Mesendoderm (in vitro differentiated cells): ENCODE data around the gene COPS4.

ENCODE experiments used
- DNase-seq: peaks from one replicate; pipeline ENCODE4 v3.0.0; 2013
- H2AK5ac ChIP-seq: 2 replicates; pipeline ENCODE4 v1.6.1; 2013; ENCODE audit warnings: low read length, inconsistent platforms
- H2BK120ac ChIP-seq: 2 replicates; pipeline ENCODE4 v1.6.1; 2013; ENCODE audit warnings: low read depth, mild to moderate bottlenecking, low read length, moderate library complexity, mixed read lengths
- H2BK15ac ChIP-seq: replicated peaks from 2 replicates; pipeline ENCODE4 v1.6.1; 2013; ENCODE audit warnings: low read depth, mild to moderate bottlenecking, moderate library complexity
- H2BK5ac ChIP-seq: 2 replicates; pipeline ENCODE4 v1.6.1; 2013; ENCODE audit warnings: low read length, inconsistent platforms
- H3K18ac ChIP-seq: 2 replicates; pipeline ENCODE4 v1.6.1; 2013; ENCODE audit warnings: mild to moderate bottlenecking, low read length, mixed read lengths
- H3K23ac ChIP-seq: one replicate; pipeline ENCODE4 v1.6.1; 2013; ENCODE audit warnings: low read length
- H3K27ac ChIP-seq: 2 replicates; pipeline ENCODE4 v1.5.1; 2013; ENCODE audit warnings: low read depth, mild to moderate bottlenecking, inconsistent platforms, low read length, moderate library complexity
- H3K27me3 ChIP-seq: 2 replicates; pipeline ENCODE4 v1.6.1; 2013; ENCODE audit warnings: low read length, control low read depth, mild to moderate bottlenecking, inconsistent platforms; ENCODE audit not compliant: insufficient read depth, poor library complexity
- H3K36me3 ChIP-seq: 2 replicates; pipeline ENCODE4 v1.6.1; 2013; ENCODE audit warnings: low read length, inconsistent platforms; ENCODE audit not compliant: control insufficient read depth, insufficient read depth
- H3K4ac ChIP-seq: one replicate; pipeline ENCODE4 v1.6.1; 2013; ENCODE audit warnings: low read depth, mild to moderate bottlenecking, low read length, moderate library complexity
- H3K4me1 ChIP-seq: 2 replicates; pipeline ENCODE4 v1.6.1; 2013; ENCODE audit warnings: low read depth, low read length, inconsistent platforms; ENCODE audit not compliant: control insufficient read depth
- H3K4me2 ChIP-seq: 2 replicates; pipeline ENCODE4 v1.6.1; 2013; ENCODE audit warnings: low read length
- H3K4me3 ChIP-seq: 2 replicates; pipeline ENCODE4 v1.5.1; 2013; ENCODE audit warnings: mild to moderate bottlenecking, low read length
- H3K56ac ChIP-seq: one replicate; pipeline ENCODE4 v1.6.1; 2013; ENCODE audit warnings: low read length
- H3K79me1 ChIP-seq: 2 replicates; pipeline ENCODE4 v1.6.1; 2013; ENCODE audit warnings: low read length, inconsistent platforms
- H3K79me2 ChIP-seq: 2 replicates; pipeline ENCODE4 v1.6.1; 2013; ENCODE audit warnings: mild to moderate bottlenecking, low read length; ENCODE audit not compliant: control insufficient read depth, insufficient read depth
- H3K9ac ChIP-seq: 2 replicates; pipeline ENCODE4 v1.6.1; 2013; ENCODE audit warnings: low read length, inconsistent platforms
- H4K5ac ChIP-seq: one replicate; pipeline ENCODE4 v1.6.1; 2013; ENCODE audit warnings: low read length
- H4K8ac ChIP-seq: one replicate; pipeline ENCODE4 v1.6.1; 2013; ENCODE audit warnings: low read depth, mild to moderate bottlenecking, control low read depth, low read length, moderate library complexity
- WGBS: extraction: QIAGEN DNeasy Blood & Tissue Kit; methylation state at CpG from one replicate; pipeline ENCODE4 v1.1.7; 2013; ENCODE audit warnings: low lambda C conversion rate, missing lambda C conversion rate; ENCODE audit not compliant: insufficient coverage; ENCODE audit errors: extremely low coverage; 5-methylcytosine and 5-hydroxymethylcytosine counted together

The COPS4 gene

DNA sequence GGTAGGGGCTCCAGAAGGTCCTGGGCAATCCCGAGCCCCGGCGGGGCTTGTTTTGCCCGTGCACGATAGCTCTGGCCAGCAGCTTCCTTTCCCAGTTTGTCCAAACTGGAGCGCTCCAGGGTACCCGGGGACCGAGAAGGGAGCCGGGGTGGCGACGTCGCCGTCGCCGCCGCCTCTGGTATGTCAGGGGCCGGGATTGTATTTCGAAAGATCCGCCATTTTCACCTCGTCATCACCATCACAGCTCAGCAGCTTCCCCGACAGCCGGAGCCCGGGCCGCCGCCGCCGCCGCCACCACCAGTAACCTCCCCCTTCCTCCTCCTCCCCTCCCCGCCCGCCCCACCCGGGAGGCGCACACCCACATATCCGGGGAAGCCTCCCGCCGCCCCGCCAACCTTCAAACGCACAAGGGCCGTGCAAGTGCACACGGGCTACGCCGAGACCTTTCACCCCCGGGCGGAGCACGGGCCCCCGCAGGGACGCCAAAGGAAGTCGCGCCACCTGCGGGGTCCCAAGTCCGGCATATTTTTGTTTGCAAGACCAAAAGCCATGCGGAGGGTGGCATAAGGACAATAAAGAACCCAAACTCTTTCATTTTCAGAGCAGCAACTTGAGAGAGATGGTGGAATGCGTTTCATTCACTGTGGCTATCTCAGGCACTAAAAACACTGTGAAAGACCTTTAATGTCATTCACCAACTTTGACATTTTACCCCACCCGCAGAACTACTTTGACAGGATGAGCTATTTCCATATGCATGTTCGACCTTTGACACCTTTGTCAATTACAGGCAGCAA is 24.3 kb upstream of the COPS4 start, which contains the start of gene LIN54:
Gene LIN54 (minus strand): TSS at position 302 of the 797 bp plus-strand sequence. CDS start 25,979 bp downstream, outside the sequence.
- H3K18ac ChIP-seq = peak within 1 kb of the TSS; percentile 100
- peak; percentile 80 for DNase-seq
- peaks cover 2% of the 10 kb centered on the region for H3K4me1 ChIP-seq
- WGBS = no CpG with 5 or more reads among the region's 54 CpGs
- peak within 1 kb of the TSS; percentile 48 for H3K4ac ChIP-seq
- peak within 1 kb of the TSS; percentile 41 for H3K4me2 ChIP-seq
- H3K36me3 ChIP-seq = no peaks in the 10 kb centered on the region
- no peak within 1 kb of the TSS for H2AK5ac ChIP-seq
- H3K27ac ChIP-seq = peak within 1 kb of the TSS; percentile 83
- H4K8ac ChIP-seq = peak within 1 kb of the TSS; percentile 84
- H2BK5ac ChIP-seq = no peak within 1 kb of the TSS
- H3K79me2 ChIP-seq = peaks cover 3% of the 10 kb centered on the region
- H3K27me3 ChIP-seq = peaks cover 2% of the 10 kb centered on the region
- H3K56ac ChIP-seq = peak within 1 kb of the TSS; percentile 86
- peak within 1 kb of the TSS; percentile 98 for H2BK15ac ChIP-seq
- no peak within 1 kb of the TSS for H4K5ac ChIP-seq
- H3K4me3 ChIP-seq = peak within 1 kb of the TSS; percentile 74
- no peak within 1 kb of the TSS for H3K23ac ChIP-seq
- peak within 1 kb of the TSS; percentile 67 for H2BK120ac ChIP-seq
- H3K9ac ChIP-seq = peak within 1 kb of the TSS; percentile 81
- peaks cover 2% of the 10 kb centered on the region for H3K79me1 ChIP-seq

DNA sequence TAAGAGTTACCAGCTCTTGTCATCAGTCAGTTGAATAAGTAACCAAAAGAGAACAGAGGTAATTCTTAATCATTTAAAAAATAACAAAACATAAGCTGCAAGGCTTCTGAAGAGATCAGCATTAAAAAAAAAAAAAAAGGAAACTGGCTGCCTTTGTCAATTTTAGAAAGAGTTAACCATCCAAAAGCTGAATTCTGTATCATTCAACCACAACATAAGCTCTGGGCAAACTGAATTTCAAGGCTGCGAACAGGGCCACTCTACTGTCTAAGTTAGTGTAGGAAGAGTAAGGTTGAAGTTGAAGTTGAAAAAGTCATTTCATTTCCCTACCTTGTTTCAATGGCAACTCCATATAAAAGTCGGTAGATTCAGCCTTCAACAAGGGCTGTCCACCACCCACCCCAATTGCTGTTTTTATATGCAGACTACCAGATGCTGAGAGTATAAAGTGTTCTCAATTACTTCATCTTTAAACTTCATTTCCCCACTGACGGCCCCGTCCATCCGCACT is 23.2 kb upstream of the COPS4 start:
- H4K5ac ChIP-seq = no peak overlapping the region
- H3K79me1 ChIP-seq = peaks cover 1% of the 10 kb centered on the region
- H2BK15ac ChIP-seq = no peak overlapping the region
- H3K36me3 ChIP-seq = no peaks in the 10 kb centered on the region
- H2BK5ac ChIP-seq = no peak overlapping the region
- H3K4me3 ChIP-seq = peak overlapping the region; percentile 10
- H3K79me2 ChIP-seq = peaks cover 3% of the 10 kb centered on the region
- H3K9ac ChIP-seq = peak overlapping the region; percentile 47
- peaks cover 2% of the 10 kb centered on the region for H3K27me3 ChIP-seq
- peak overlapping the region; percentile 39 for H3K56ac ChIP-seq
- WGBS = no CpG with 5 or more reads among the region's 5 CpGs
- DNase-seq = no peak
- no peak overlapping the region for H3K4ac ChIP-seq
- H3K23ac ChIP-seq = no peak overlapping the region
- peaks cover 2% of the 10 kb centered on the region for H3K4me1 ChIP-seq
- H3K4me2 ChIP-seq = peak overlapping the region; percentile 27
- no peak overlapping the region for H3K27ac ChIP-seq
- no peak overlapping the region for H4K8ac ChIP-seq
- H2BK120ac ChIP-seq = no peak overlapping the region
- no peak overlapping the region for H2AK5ac ChIP-seq
- no peak overlapping the region for H3K18ac ChIP-seq

DNA sequence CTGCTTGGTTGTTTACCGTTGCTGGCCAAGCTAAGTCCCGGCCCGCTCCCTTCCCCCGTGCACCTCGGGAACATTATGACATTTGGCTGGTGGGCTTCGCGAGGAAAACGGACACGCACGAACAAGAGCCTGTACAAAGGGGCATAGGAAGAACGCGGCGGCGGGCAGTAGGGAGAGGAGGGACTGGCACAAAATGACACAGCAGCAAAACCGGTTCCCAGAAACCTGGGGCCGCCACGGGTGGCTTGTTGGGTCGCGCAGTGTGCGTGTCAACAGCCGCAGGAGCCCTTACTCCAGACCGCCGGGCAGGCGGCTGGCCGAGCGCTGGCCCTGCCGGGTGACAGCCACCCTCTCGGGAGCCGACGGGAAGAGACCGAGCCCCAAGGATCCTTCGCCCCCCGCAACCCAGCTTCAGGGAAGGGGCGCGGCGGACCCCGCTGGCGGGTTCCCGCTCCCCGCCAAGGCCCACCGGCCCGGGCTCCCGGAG is 22.7 kb upstream of the COPS4 start:
- Histone ChIP-seq H3K23ac (no peak overlapping the region), H2BK120ac (no peak overlapping the region), H2BK15ac (no peak overlapping the region), H3K79me1 (peaks cover 1% of the 10 kb centered on the region), H3K4me1 (peaks cover 2% of the 10 kb centered on the region), H3K18ac (peak overlapping the region; percentile 29), H2AK5ac (no peak overlapping the region), H3K4me3 (peak overlapping the region; percentile 10), H4K8ac (no peak overlapping the region), H4K5ac (no peak overlapping the region), H3K4me2 (peak overlapping the region; percentile 27), H3K4ac (no peak overlapping the region), H3K36me3 (no peaks in the 10 kb centered on the region), H3K9ac (peak overlapping the region; percentile 47), H3K27me3 (peaks cover 2% of the 10 kb centered on the region), H3K79me2 (peaks cover 3% of the 10 kb centered on the region), H3K56ac (peak overlapping the region; percentile 39), H2BK5ac (no peak overlapping the region), H3K27ac (peak overlapping the region; percentile 53)
- DNase-seq = peak; percentile 44
- WGBS = no CpG with 5 or more reads among the region's 43 CpGs

DNA sequence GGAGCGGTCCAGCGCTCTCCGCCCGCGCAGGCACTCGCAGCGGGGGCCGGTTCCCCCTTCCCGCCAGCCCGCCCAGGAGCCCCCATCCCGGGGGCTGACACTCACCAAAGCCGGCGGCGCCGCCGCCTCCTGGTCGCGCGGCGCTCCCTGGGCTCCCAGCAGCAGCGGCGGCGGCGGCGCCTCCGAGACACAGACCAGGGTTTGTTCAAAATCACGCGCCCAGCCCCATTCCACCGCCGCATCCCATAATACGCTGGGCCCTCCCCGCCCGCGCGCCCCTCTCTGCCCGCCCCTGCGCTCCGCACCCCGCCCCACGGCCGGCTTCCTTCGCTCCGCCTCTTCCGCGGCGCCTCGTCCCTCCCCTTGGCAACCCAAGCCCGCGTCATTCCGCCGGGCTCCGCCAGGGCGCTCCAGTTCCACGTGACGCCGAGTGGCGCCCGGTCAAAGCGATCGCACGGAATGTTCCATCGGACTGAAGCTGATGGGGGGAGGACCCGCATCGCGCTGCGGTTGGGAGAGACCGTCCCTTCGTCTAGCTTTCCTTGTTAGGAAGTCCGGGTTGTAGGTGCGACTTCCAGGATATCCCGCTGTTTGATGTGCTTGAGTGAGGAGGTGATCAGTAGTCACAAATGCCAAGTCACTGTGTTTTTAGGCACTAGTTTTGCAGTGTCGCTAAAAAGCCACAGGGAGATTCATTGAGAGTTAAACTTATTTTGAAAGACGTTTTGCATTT is 22.1 kb upstream of the COPS4 start:
- peak; percentile 99 for DNase-seq
- Histone ChIP-seq H3K36me3 (no peaks in the 10 kb centered on the region), H4K8ac (no peak overlapping the region), H3K4me3 (peak overlapping the region; percentile 32), H3K4me2 (peak overlapping the region; percentile 68), H3K79me1 (peaks cover 1% of the 10 kb centered on the region), H3K9ac (peak overlapping the region; percentile 63), H3K27ac (peak overlapping the region; percentile 61), H2AK5ac (no peak overlapping the region), H2BK5ac (no peak overlapping the region), H2BK120ac (no peak overlapping the region), H3K4ac (no peak overlapping the region), H2BK15ac (no peak overlapping the region), H3K27me3 (peaks cover 2% of the 10 kb centered on the region), H4K5ac (no peak overlapping the region), H3K18ac (peak overlapping the region; percentile 29), H3K56ac (peak overlapping the region; percentile 79), H3K79me2 (peaks cover 3% of the 10 kb centered on the region), H3K23ac (no peak overlapping the region), H3K4me1 (peaks cover 2% of the 10 kb centered on the region)
- no CpG with 5 or more reads among the region's 73 CpGs for WGBS

DNA sequence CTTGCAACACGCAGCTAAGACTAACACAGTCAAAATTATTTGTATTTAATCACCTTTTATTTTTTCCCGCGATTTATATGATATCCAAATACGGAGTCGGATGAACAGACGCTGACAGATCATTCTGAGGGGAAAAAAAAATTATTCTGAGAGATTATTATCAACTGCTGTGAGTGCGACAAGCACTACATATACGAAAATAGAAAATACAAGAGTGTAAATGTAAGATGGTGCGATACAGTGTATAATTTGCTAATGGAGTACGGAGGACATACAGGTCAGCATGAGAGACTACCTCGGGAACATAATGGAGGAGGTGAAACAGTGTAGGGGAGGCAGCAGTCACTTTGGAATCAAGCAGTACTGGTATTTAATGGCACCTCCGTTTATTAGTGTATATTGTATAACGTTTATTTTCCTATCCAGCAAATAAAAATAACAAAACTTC is 21.5 kb upstream of the COPS4 start:
- H3K79me2 ChIP-seq = peaks cover 3% of the 10 kb centered on the region
- H3K4ac ChIP-seq = no peak overlapping the region
- peaks cover 2% of the 10 kb centered on the region for H3K4me1 ChIP-seq
- peaks cover 2% of the 10 kb centered on the region for H3K27me3 ChIP-seq
- H2BK5ac ChIP-seq = no peak overlapping the region
- H3K18ac ChIP-seq = no peak overlapping the region
- no peak overlapping the region for H3K23ac ChIP-seq
- no CpG with 5 or more reads among the region's 13 CpGs for WGBS
- no peak for DNase-seq
- peak overlapping the region; percentile 9 for H2BK120ac ChIP-seq
- peak overlapping the region; percentile 68 for H3K4me2 ChIP-seq
- no peaks in the 10 kb centered on the region for H3K36me3 ChIP-seq
- peak overlapping the region; percentile 63 for H3K9ac ChIP-seq
- peaks cover 1% of the 10 kb centered on the region for H3K79me1 ChIP-seq
- peak overlapping the region; percentile 32 for H3K4me3 ChIP-seq
- no peak overlapping the region for H2AK5ac ChIP-seq
- peak overlapping the region; percentile 61 for H3K27ac ChIP-seq
- peak overlapping the region; percentile 79 for H3K56ac ChIP-seq
- H2BK15ac ChIP-seq = no peak overlapping the region
- H4K5ac ChIP-seq = no peak overlapping the region
- no peak overlapping the region for H4K8ac ChIP-seq
